GM21786 (cell line): ENCODE results near the gene MUC2.

Source experiments
- ATAC-seq: cut with Tn5 transposase; IDR thresholded peaks from one replicate; pipeline ENCODE4 v1.9.1; 2021; ENCODE audit not compliant: unreplicated experiment

Gene MUC2

GRCh38 chr11:1050581-1051355 is 23.9 kb upstream of the MUC2 start:
- ATAC-seq = peak; percentile 74

- ATAC-seq = peak; percentile 6
Measured at GRCh38 chr11:1051356-1052132, 23.1 kb upstream of the MUC2 start.

GRCh38 chr11:1052133-1053011 is 22.3 kb upstream of the MUC2 start:
- no peak for ATAC-seq

GRCh38 chr11:1053121-1053901 is 21.4 kb upstream of the MUC2 start:
- no peak for ATAC-seq

GRCh38 chr11:1054143-1055108 is 20.2 kb upstream of the MUC2 start:
- no peak for ATAC-seq

- ATAC-seq = no peak
Measured at GRCh38 chr11:1055109-1055703, 19.5 kb upstream of the MUC2 start.

GRCh38 chr11:1055990-1056771 is 18.5 kb upstream of the MUC2 start:
- no peak for ATAC-seq

GRCh38 chr11:1057806-1058205 is 16.9 kb upstream of the MUC2 start:
- no peak for ATAC-seq

- no peak for ATAC-seq
Measured at GRCh38 chr11:1059759-1060158, 14.9 kb upstream of the MUC2 start.

GRCh38 chr11:1060410-1060809 is 14.3 kb upstream of the MUC2 start:
- ATAC-seq = no peak

- no peak for ATAC-seq
Measured at GRCh38 chr11:1060852-1061616, 13.6 kb upstream of the MUC2 start.

- no peak for ATAC-seq
Measured at GRCh38 chr11:1062075-1062820, 12.4 kb upstream of the MUC2 start.

GRCh38 chr11:1064167-1064566 is 10.5 kb upstream of the MUC2 start:
- no peak for ATAC-seq

- no peak for ATAC-seq
Measured at GRCh38 chr11:1067812-1068496, 6.7 kb upstream of the MUC2 start.

GRCh38 chr11:1069740-1070139 is 4.9 kb upstream of the MUC2 start:
- ATAC-seq = no peak
